ENCODE data around the gene KRTAP2-1.
"Not testable (repeated sequence)": the region's sequence is repeated elsewhere in the genome, so short reads cannot be mapped to it uniquely, and the experiment has no call there.

Gene KRTAP2-1

GRCh38 chr17:41046735-41047465 is at the start of gene KRTAP2-1:
Gene KRTAP2-1, minus strand, starts transcription at chr17:41047316. Its CDS starts 49 bp downstream, at chr17:41047267.
- not testable (repeated sequence) for DNase-seq (ENCODE audit: low read depth)

GRCh38 chr17:41096055-41096454 is 48.9 kb upstream of the KRTAP2-1 start:
- DNase-seq (ENCODE audit: low read depth), result no peak

- DNase-seq (ENCODE audit: low read depth), result not testable (repeated sequence)
These were observed 41.7 kb upstream of the KRTAP2-1 start for GRCh38 chr17:41088760-41089352.

- not testable (repeated sequence) for DNase-seq (ENCODE audit: low read depth)
These were observed 37.2 kb upstream of the KRTAP2-1 start, which contains the start of gene KRTAP4-7 for GRCh38 chr17:41084100-41084856. Gene KRTAP4-7, plus strand, starts transcription at chr17:41084150. Its CDS starts 57 bp downstream, at chr17:41084207.

DNA sequence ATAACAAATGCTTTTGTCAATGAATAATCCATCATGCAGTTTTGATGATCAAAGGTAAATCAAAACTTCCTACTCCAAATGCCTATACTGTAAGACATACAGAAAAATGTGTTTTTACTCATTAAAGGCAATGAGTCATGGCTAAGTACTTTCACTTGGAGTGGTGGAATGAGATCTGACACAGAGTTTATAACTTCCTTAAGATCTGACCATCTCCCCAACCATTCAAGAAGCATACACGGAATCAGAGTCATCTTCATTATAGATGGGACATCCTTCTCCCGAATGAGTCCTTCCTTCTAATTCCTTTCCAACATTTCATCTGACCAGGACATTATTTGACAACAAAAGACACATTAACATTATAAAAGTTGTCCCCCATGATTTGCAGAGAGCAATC is 36.3 kb upstream of the KRTAP2-1 start:
- DNase-seq (ENCODE audit: low read depth), result not testable (repeated sequence)

GRCh38 chr17:41082626-41083025 is 35.5 kb upstream of the KRTAP2-1 start:
- DNase-seq (ENCODE audit: low read depth), result no peak

DNA sequence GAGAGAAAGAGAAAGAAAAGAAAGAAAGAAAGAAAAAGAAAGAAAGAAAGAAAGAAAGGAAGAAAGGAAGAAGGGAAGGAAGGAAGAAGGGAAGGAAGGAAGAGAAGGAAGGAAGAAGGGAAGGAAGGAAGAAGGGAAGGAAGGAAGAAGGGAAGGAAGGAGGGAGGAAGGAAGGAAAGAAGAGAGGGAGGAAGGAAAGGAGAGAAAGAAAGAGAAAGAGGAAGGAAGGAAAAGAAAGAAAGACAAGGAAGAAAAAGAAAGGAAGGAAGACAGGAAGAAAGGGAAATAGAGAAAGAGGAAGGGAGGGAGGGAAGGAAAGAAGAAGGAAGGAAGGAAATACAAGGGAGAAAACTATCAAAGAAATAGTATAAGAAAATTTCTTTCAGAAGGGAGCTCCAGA is 29.7 kb upstream of the KRTAP2-1 start:
- no peak for DNase-seq (ENCODE audit: low read depth)

- DNase-seq (ENCODE audit: low read depth), result no peak
These were observed 26.6 kb upstream of the KRTAP2-1 start for GRCh38 chr17:41073676-41074075.

- no peak for DNase-seq (ENCODE audit: low read depth)
These were observed 24.7 kb upstream of the KRTAP2-1 start for GRCh38 chr17:41071606-41072360.

- no peak for DNase-seq (ENCODE audit: low read depth)
These were observed 21.9 kb upstream of the KRTAP2-1 start for GRCh38 chr17:41069031-41069430.

- DNase-seq (ENCODE audit: low read depth), result peak; percentile 59
These were observed 20.2 kb upstream of the KRTAP2-1 start for GRCh38 chr17:41067281-41067680.

- DNase-seq (ENCODE audit: low read depth), result no peak
These were observed 18.9 kb upstream of the KRTAP2-1 start, which contains the start of gene KRTAP2-4 for GRCh38 chr17:41065829-41066624. Gene KRTAP2-4, minus strand, starts transcription at chr17:41065879. Its CDS starts 34 bp downstream, at chr17:41065845.

DNA sequence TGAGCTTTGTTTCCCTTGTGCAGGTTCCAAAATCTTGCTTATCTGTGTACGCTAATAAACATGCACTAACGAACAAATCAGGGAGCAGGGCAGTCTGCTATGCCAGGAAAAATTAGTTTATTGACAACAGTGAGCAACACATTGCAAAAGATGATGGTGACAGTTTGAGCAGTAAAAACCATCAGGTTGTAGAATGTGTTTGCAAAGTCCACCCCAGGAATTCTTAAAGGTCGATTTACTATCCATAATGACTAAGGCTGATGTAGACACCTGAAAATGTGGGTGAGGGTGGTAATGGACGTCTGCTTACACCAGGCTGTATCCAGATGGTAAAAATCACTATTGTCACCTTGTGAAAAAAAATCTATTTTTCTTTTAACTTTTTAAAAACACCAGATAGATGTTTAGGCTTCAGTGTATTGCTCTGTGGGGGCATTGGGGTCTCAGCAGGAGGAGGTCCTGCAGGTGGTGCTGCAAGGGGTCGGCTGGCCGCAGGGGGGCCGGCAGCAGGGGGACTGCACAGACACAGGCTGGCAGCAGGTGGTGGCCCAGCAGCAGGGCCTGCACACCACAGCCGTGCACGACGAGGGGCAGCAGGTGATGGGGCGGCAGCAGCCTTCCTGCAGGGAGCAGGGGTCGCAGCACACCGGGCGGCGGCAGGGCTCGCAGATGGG is 18.0 kb upstream of the KRTAP2-1 start:
- not testable (repeated sequence) for DNase-seq (ENCODE audit: low read depth)

GRCh38 chr17:41064301-41064700 is 17.2 kb upstream of the KRTAP2-1 start:
- no peak for DNase-seq (ENCODE audit: low read depth)

DNA sequence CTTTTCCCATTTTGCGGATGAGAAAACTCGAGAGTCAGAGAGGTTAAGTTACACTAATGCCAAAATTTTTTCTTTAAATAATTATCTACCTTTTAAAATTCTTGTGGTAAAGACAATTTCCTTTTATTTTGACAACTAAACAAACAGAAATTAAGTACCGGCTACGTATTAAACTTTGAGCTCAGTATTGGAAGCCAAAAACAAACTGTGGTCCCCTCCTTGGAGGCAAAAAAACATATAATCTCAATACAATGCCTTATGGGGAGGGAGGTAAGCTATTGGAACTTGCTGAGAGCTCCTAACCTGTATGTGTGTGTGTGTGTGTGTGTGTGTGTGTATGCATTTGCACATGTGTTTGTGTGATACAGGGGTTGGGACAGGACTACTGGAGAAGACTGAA is 16.3 kb upstream of the KRTAP2-1 start:
- DNase-seq (ENCODE audit: low read depth), result no peak

DNA sequence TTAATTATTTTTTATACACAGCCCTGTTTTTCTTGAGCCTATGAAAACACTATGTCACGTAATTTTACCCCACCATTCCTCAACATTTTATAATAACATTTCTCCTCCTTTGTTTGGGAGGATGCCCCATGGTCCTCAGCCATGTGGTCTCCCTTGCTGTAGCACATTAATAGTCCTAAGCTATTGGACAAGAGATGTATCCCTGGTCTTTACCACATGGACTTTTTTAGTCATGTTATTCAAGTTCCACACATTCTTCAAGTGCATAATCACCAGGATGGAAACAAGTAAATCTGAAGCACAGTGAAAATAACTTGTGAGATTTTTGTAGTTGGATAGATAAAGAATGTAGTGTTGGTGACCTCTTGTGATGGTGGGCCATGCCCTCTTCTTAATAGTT is 14.8 kb upstream of the KRTAP2-1 start:
- peak; percentile 75 for DNase-seq (ENCODE audit: low read depth)

DNA sequence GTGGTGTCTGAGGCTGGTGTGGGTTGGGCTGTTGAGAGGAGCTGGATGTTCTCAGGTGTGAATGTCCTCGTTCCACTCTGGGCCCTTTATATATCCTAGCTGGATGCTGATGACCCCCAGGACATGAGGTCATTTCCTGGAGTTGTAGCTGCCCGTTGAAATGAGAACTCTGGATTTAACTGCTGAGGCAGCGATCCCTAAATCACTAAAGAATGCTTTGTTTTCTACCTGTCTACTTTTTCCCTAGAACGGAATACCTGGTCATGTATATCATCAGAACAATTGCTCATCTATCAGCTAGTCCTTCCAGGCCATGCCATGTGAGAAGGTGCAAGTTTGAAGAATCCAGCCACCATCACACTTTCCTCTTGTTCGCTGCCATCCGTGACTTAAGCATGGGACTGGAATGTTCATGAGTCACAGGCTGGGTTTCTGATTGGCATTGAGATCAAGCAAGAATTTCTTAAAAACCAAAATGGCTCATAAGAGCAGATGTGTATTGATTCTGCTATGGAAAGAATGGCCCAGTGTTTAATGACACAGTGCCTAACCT is 13.0 kb upstream of the KRTAP2-1 start, which contains the start of gene KRTAP2-3:
Gene KRTAP2-3 (minus strand): TSS at position 63 of the 553 bp plus-strand sequence. CDS start 64 bp downstream, outside the sequence.
- peak; percentile 54 for DNase-seq (ENCODE audit: low read depth)

GRCh38 chr17:41059276-41060051 is 12.3 kb upstream of the KRTAP2-1 start:
- DNase-seq (ENCODE audit: low read depth), result not testable (repeated sequence)

DNA sequence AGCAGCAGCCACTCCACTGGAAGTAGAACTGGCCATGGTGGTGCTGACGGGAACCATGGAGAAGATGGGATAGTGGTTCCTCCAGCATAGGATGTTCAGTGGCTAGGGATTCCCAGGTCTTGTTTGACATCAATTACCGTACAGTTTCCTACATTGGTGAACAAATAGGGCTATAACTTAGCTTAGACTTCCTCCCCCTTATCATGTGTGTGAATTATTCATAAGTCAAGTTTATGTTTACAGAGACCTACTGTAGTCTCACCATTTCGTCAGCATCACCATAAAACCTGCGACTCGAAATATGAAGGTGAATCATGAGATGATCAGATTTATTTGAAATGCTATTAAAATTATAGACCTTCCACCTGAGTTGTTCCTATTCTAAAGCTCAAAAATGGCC is 11.6 kb upstream of the KRTAP2-1 start:
- no peak for DNase-seq (ENCODE audit: low read depth)

Data from fibroblast of the conjunctiva (primary cell).